Suprapubic skin (tissue), 4 donors: Measurements from ENCODE around the gene RASSF7.

Experiments used
- EP300 ChIP-seq: sonication (generic); formaldehyde crosslinking; IDR thresholded peaks from one replicate; pipeline ENCODE4 v1.6.1; 2017; ENCODE audit warnings: antibody characterized with exemption
- POLR2A ChIP-seq, 2 donors: fragments of 450-650 bp; IDR thresholded peaks; one replicate each; pipeline ENCODE4 v1.6.1; 2017; ENCODE audit warnings: antibody characterized with exemption in 2 of 2, mild to moderate bottlenecking in 2 of 2, moderate library complexity in 2 of 2
- POLR2AphosphoS5 ChIP-seq, 3 donors: sonication (generic); formaldehyde crosslinking; IDR thresholded peaks; one replicate each; pipeline ENCODE4 v1.6.1; 2017; ENCODE audit warnings: antibody characterized with exemption in 3 of 3
- TF ChIP-seq, protein P1 (sequence below), 2 donors: fragments of 200-600 bp in 1 of 2; fragments of 450-650 bp in 1 of 2; sonication (generic) in 1 of 2; IDR thresholded peaks; one replicate each; pipeline ENCODE4 v1.5.1; 2016 to 2019; ENCODE audit warnings: antibody characterized with exemption in 2 of 2, mild to moderate bottlenecking in 1 of 2, moderate library complexity in 1 of 2

DNA sequence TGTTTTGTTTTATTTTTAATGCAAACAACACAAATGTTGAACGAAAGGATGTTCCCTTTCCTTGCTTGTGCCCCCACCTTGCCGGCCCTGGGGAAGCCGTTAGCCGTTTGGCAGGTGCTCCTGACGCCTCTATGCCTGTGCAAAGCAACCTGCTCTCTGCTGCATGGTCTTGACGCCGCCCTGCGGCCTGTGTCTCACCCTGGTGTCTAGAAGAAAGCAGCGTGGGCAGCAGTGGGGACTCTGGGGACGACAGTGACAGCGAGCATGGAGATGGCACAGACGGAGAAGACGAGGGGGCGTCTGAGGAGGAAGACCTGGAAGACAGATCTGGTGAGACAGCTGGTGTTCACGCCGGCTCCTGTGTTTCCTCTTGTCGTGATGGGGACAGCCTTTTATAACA lies 21.0 kb downstream of the RASSF7 start:
- TF ChIP-seq, protein P1, sequence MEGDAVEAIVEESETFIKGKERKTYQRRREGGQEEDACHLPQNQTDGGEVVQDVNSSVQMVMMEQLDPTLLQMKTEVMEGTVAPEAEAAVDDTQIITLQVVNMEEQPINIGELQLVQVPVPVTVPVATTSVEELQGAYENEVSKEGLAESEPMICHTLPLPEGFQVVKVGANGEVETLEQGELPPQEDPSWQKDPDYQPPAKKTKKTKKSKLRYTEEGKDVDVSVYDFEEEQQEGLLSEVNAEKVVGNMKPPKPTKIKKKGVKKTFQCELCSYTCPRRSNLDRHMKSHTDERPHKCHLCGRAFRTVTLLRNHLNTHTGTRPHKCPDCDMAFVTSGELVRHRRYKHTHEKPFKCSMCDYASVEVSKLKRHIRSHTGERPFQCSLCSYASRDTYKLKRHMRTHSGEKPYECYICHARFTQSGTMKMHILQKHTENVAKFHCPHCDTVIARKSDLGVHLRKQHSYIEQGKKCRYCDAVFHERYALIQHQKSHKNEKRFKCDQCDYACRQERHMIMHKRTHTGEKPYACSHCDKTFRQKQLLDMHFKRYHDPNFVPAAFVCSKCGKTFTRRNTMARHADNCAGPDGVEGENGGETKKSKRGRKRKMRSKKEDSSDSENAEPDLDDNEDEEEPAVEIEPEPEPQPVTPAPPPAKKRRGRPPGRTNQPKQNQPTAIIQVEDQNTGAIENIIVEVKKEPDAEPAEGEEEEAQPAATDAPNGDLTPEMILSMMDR (IDR thresholded peaks at IDR 0.05), result no peak
- TF ChIP-seq EP300 (no peak), POLR2A (IDR thresholded peaks at IDR 0.05) (no peak), POLR2AphosphoS5 (IDR thresholded peaks at IDR 0.05) (no peak)
